CD1c-positive myeloid dendritic cell (primary cell): Measurements from ENCODE around the gene MDH1.
A peak's percentile ranks its signal among the peaks of the same experiment; 100 is the strongest.
"Not testable (repeated sequence)": the region's sequence is repeated elsewhere in the genome, so short reads cannot be mapped to it uniquely, and the experiment has no call there.

Source experiments
- DNase-seq: peaks from one replicate; pipeline ENCODE4 v3.0.0-alpha.2; 2016; ENCODE audit errors: extremely low spot score

The MDH1 gene

GRCh38 chr2:63588385-63589147 lies at the start of gene MDH1, which contains the start of gene WDPCP:
TSS of gene MDH1 (plus strand) at chr2:63588963. CDS start at chr2:63589044, 81 bp downstream.
TSS of gene WDPCP (minus strand) at chr2:63588477. CDS start at chr2:63588271, 206 bp downstream.
- peak; percentile 99 for DNase-seq

GRCh38 chr2:63539416-63540162 lies 49.2 kb upstream of the MDH1 start:
- DNase-seq = no peak

- peak; percentile 11 for DNase-seq
These were observed 44.6 kb upstream of the MDH1 start for GRCh38 chr2:63544017-63544627.

- DNase-seq = no peak
These were observed 43.7 kb upstream of the MDH1 start for GRCh38 chr2:63545023-63545422.

GRCh38 chr2:63553049-63553448 lies 35.7 kb upstream of the MDH1 start:
- DNase-seq = no peak

GRCh38 chr2:63555299-63555698 lies 33.5 kb upstream of the MDH1 start:
- DNase-seq = no peak

- no peak for DNase-seq
These were observed 32.8 kb upstream of the MDH1 start for GRCh38 chr2:63555931-63556330.

- DNase-seq = not testable (repeated sequence)
These were observed 30.9 kb upstream of the MDH1 start for GRCh38 chr2:63557819-63558218.

GRCh38 chr2:63558922-63559321 lies 29.8 kb upstream of the MDH1 start:
- DNase-seq = not testable (repeated sequence)

- no peak for DNase-seq
These were observed 26.0 kb upstream of the MDH1 start for GRCh38 chr2:63562751-63563150.

GRCh38 chr2:63569740-63570139 lies 19.0 kb upstream of the MDH1 start:
- DNase-seq = no peak

- no peak for DNase-seq
These were observed 17.5 kb upstream of the MDH1 start for GRCh38 chr2:63571291-63571690.

GRCh38 chr2:63572001-63572400 lies 16.8 kb upstream of the MDH1 start:
- DNase-seq = no peak

- DNase-seq = not testable (repeated sequence)
These were observed 15.7 kb upstream of the MDH1 start for GRCh38 chr2:63573026-63573425.

GRCh38 chr2:63573726-63574345 lies 14.9 kb upstream of the MDH1 start:
- DNase-seq = not testable (repeated sequence)

GRCh38 chr2:63576546-63576945 lies 12.2 kb upstream of the MDH1 start:
- no peak for DNase-seq

- DNase-seq = no peak
These were observed 10.0 kb upstream of the MDH1 start for GRCh38 chr2:63578767-63579166.

GRCh38 chr2:63580651-63581297 lies 8.0 kb upstream of the MDH1 start:
- DNase-seq = peak; percentile 24

- DNase-seq = no peak
These were observed 7.3 kb upstream of the MDH1 start for GRCh38 chr2:63581298-63581961.

- DNase-seq = no peak
These were observed 5.9 kb upstream of the MDH1 start for GRCh38 chr2:63582873-63583272.

GRCh38 chr2:63587814-63588384 lies 864 bp upstream of the MDH1 start:
- no peak for DNase-seq
